ENCODE data around the gene KRTAP10-12. TPM values are rescaled to one million over a fixed set of nuclear protein-coding genes. Genes with fewer than 3 reads are reported as not detected.

The KRTAP10-12 gene
- total RNA-seq, 1 experiment from 2014 or later, result not detected

DNA sequence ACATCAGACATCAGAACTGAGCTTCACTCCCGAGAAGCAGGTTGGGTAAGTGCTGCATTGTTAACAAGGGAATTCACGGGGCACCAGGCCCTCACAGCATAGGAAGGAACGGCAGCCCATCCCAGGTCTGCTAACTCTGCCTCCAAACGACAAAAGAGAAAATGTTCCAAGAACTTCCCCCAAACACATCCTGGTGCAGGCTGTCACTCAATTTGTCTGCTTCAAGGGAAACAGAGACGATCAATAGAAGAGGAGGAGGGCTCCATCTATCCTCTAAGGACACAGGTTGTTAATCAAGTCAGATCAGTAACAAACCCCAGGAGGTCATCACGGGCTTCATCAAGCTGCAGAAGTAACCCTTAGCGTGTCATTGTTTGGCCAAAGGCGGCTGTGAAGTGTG, 17.9 kb downstream of the KRTAP10-12 start:
- no TSS peak for BruUV-seq (replicated peaks)
- H3K27ac ChIP-seq (ENCODE audit: low read length), result no peak overlapping the region
- H3F3A ChIP-seq (ENCODE audit: low read length, unreplicated experiment), result no peaks in the 10 kb centered on the region
- no peaks in the 10 kb centered on the region for H3K36me3 ChIP-seq (ENCODE audit: low read depth, low read length)
- peaks cover 11% of the 10 kb centered on the region; the same call in 1 of the 2 replicates for H3K27me3 ChIP-seq (ENCODE audit: low read length)
- CTCF ChIA-PET, result no interaction called here
- H3K4me2 ChIP-seq (ENCODE audit: low read length), result no peak overlapping the region
- H3K4me1 ChIP-seq (ENCODE audit: insufficient read depth, low read length), result peaks cover 2% of the 10 kb centered on the region; the same call in 1 of the 2 replicates
- H3K4me3 ChIP-seq (ENCODE audit: low read length), result no peak overlapping the region
- TF ChIP-seq EZH2 (IDR thresholded peaks at IDR 0.05; ENCODE audit: low read length, unreplicated experiment), result no peak
- TF ChIP-seq EZH2phosphoT487 (IDR thresholded peaks at IDR 0.05; ENCODE audit: borderline replicate concordance, low read length), result no peak
- TF ChIP-seq, protein P1, sequence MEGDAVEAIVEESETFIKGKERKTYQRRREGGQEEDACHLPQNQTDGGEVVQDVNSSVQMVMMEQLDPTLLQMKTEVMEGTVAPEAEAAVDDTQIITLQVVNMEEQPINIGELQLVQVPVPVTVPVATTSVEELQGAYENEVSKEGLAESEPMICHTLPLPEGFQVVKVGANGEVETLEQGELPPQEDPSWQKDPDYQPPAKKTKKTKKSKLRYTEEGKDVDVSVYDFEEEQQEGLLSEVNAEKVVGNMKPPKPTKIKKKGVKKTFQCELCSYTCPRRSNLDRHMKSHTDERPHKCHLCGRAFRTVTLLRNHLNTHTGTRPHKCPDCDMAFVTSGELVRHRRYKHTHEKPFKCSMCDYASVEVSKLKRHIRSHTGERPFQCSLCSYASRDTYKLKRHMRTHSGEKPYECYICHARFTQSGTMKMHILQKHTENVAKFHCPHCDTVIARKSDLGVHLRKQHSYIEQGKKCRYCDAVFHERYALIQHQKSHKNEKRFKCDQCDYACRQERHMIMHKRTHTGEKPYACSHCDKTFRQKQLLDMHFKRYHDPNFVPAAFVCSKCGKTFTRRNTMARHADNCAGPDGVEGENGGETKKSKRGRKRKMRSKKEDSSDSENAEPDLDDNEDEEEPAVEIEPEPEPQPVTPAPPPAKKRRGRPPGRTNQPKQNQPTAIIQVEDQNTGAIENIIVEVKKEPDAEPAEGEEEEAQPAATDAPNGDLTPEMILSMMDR (conservative IDR thresholded peaks at IDR 0.05; ENCODE audit: low read depth, low read length), result no peak
- ATAC-seq (no peak), DNase-seq (no peak)
- no peak overlapping the region for H3K9ac ChIP-seq (ENCODE audit: low read length)
- H3K9me2 ChIP-seq (replicated peaks; ENCODE audit: low read length), result no peaks in the 10 kb centered on the region
- no peaks in the 10 kb centered on the region for H4K20me1 ChIP-seq (ENCODE audit: low read length)
- H3K9me3 ChIP-seq (ENCODE audit: low read length), result no peaks in the 10 kb centered on the region
- intact Hi-C loops (cut with micrococcal nuclease), result loop anchor here (5.0 kb wide), 1 partner anchor 72 kb away; no protein-coding TSS in a partner anchor
- POLR2A ChIA-PET (ENCODE audit: unreplicated experiment), result no interaction called here
- H2AFZ ChIP-seq (ENCODE audit: low read length), result no peak overlapping the region
- no peaks in the 10 kb centered on the region for H3K79me2 ChIP-seq (ENCODE audit: low read length)

DNA sequence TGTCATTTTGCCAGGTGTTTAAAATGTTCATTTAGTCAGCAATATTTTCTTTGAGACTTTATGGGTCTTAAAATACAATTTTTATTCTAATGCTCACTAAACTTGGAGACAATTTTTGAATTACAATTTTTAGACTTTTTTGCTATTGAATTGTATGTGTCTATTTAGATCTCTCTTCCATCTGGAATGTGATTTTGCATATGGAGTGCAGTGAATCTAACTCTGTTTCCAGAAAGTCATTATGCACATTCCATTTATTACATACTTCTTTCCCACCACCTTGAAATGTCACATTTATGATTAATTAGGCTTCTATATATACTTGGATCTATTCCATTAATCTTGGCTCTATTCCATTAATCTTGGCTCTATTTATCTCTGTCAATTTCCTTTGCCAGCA, 20.0 kb downstream of the KRTAP10-12 start:
- no peaks in the 10 kb centered on the region for H3K9me3 ChIP-seq (ENCODE audit: low read length)
- no peaks in the 10 kb centered on the region for H4K20me1 ChIP-seq (ENCODE audit: low read length)
- TF ChIP-seq EZH2 (IDR thresholded peaks at IDR 0.05; ENCODE audit: low read length, unreplicated experiment) (no peak), EZH2phosphoT487 (IDR thresholded peaks at IDR 0.05; ENCODE audit: borderline replicate concordance, low read length) (no peak)
- TF ChIP-seq, protein P1 (conservative IDR thresholded peaks at IDR 0.05; ENCODE audit: low read depth, low read length), result no peak
- H3K9me2 ChIP-seq (replicated peaks; ENCODE audit: low read length), result no peaks in the 10 kb centered on the region
- no peak overlapping the region for H2AFZ ChIP-seq (ENCODE audit: low read length)
- intact Hi-C loops (cut with micrococcal nuclease), result no loop called here
- H3K36me3 ChIP-seq (ENCODE audit: low read depth, low read length), result no peaks in the 10 kb centered on the region
- no peak for DNase-seq
- H3K27ac ChIP-seq (ENCODE audit: low read length), result no peak overlapping the region
- H3K4me2 ChIP-seq (ENCODE audit: low read length), result no peak overlapping the region
- H3F3A ChIP-seq (ENCODE audit: low read length, unreplicated experiment), result no peaks in the 10 kb centered on the region
- no peak overlapping the region for H3K9ac ChIP-seq (ENCODE audit: low read length)
- POLR2A ChIA-PET (ENCODE audit: unreplicated experiment), result no interaction called here
- CTCF ChIA-PET, result no interaction called here
- no peaks in the 10 kb centered on the region for H3K79me2 ChIP-seq (ENCODE audit: low read length)
- no peak overlapping the region for H3K4me3 ChIP-seq (ENCODE audit: low read length)
- no peaks in the 10 kb centered on the region for H3K27me3 ChIP-seq (ENCODE audit: low read length)
- H3K4me1 ChIP-seq (ENCODE audit: insufficient read depth, low read length), result no peaks in the 10 kb centered on the region
- ATAC-seq, result no peak
- no TSS peak for BruUV-seq (replicated peaks)

DNA sequence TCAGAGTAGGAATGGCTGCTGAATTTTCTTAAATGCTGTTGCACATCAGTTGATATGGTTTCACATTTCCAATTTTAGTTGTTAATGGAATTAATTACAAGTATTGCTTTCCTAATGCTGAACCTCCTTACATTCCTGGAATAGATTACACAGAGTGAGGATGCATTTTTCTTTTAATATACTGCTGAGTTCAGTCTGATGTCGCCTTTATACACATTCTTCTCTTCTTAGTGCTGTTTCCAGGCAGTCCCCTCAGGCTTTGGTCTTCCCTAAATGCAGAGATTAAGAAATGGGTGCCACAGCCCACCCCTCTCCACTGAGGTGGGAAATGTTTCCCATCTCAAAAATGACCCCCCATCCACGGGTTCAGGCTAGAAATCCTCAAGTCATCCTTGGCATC, 21.1 kb downstream of the KRTAP10-12 start:
- H3K79me2 ChIP-seq (ENCODE audit: low read length), result no peaks in the 10 kb centered on the region
- no peak overlapping the region for H3K4me3 ChIP-seq (ENCODE audit: low read length)
- no peak for ATAC-seq
- no peaks in the 10 kb centered on the region for H3K27me3 ChIP-seq (ENCODE audit: low read length)
- H3K9me3 ChIP-seq (ENCODE audit: low read length), result no peaks in the 10 kb centered on the region
- no peak for TF ChIP-seq EZH2phosphoT487 (IDR thresholded peaks at IDR 0.05; ENCODE audit: borderline replicate concordance, low read length)
- TF ChIP-seq, protein P1 (conservative IDR thresholded peaks at IDR 0.05; ENCODE audit: low read depth, low read length), result no peak
- TF ChIP-seq EZH2 (IDR thresholded peaks at IDR 0.05; ENCODE audit: low read length, unreplicated experiment), result no peak
- H3K9ac ChIP-seq (ENCODE audit: low read length), result no peak overlapping the region
- H3K9me2 ChIP-seq (replicated peaks; ENCODE audit: low read length), result no peaks in the 10 kb centered on the region
- DNase-seq, result no peak
- intact Hi-C loops (cut with micrococcal nuclease), result no loop called here
- no peak overlapping the region for H3K27ac ChIP-seq (ENCODE audit: low read length)
- H2AFZ ChIP-seq (ENCODE audit: low read length), result no peak overlapping the region
- no peaks in the 10 kb centered on the region for H3K4me1 ChIP-seq (ENCODE audit: insufficient read depth, low read length)
- ChIA-PET CTCF (no interaction called here), POLR2A (ENCODE audit: unreplicated experiment) (no interaction called here)
- H4K20me1 ChIP-seq (ENCODE audit: low read length), result no peaks in the 10 kb centered on the region
- no TSS peak for BruUV-seq (replicated peaks)
- no peak overlapping the region for H3K4me2 ChIP-seq (ENCODE audit: low read length)
- H3F3A ChIP-seq (ENCODE audit: low read length, unreplicated experiment), result no peaks in the 10 kb centered on the region
- no peaks in the 10 kb centered on the region for H3K36me3 ChIP-seq (ENCODE audit: low read depth, low read length)
